ENCODE measurements around the gene MEX3C. TPM values are rescaled to one million over a fixed set of nuclear protein-coding genes. Genes with fewer than 3 reads are reported as not detected.

MEX3C gene
- total and polyA plus RNA-seq, 2 donors (not counting 1 experiment from before 2014, with no cell fraction given) = 29.1 to 92.4 TPM

DNA sequence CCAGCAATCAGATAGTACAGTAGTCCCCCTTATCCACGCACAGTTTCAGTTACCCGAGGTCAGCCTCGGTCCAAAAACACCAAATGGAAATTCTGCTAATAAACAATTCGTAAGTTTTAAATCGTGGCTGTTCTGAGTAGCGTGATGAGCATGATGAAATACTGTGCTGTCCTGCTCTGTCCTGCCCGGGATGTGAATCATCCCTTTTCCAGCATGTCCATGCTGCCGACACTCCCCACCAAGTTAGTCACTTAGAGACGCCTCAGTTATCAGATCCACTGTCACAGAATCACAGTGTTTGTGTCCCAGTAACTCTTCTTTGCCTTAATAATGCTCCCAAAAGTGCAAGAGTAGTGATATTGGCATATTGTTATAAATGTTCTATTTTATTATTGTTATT lies 62.1 kb downstream of the MEX3C start:
- Mint-ChIP-seq H3K4me1 (peaks cover 10% of the 10 kb centered on the region), H3K27ac (no peak overlapping the region), H3K4me3 (no peak overlapping the region), H3K27me3 (no peaks in the 10 kb centered on the region), H3K9me3 (ENCODE audit: insufficient read depth) (no peaks in the 10 kb centered on the region)
- H2AFZ ChIP-seq (ENCODE audit: insufficient read depth, low read depth, low read length, poor library complexity, severe bottlenecking) = no peak overlapping the region
- no peaks in the 10 kb centered on the region for H4K20me1 ChIP-seq (ENCODE audit: control insufficient read depth, insufficient read depth, low read length, poor library complexity, severe bottlenecking)
- H3K9ac ChIP-seq (ENCODE audit: low read length) = no peak overlapping the region
- WGBS (ENCODE audit: insufficient coverage) = 97% methylated on average over 7 of the region's 9 CpGs
- CTCF ChIA-PET = interaction anchor here (1.8 to 1.9 kb wide), 2 partner anchors 9 to 17 kb away, joined by 5 to 6 read pairs; no protein-coding TSS in a partner anchor
- H3K27ac ChIP-seq (ENCODE audit: low read length in 2 of 2) = no peak overlapping the region
- no peaks in the 10 kb centered on the region for H3K36me3 ChIP-seq (replicated peaks in 1 of 2; ENCODE audit: control extremely low read depth in 1 of 2, control insufficient read depth in 1 of 2, extremely low read depth in 1 of 2, insufficient read depth in 2 of 2, low read length in 1 of 2)
- DNase-seq (no peak), ATAC-seq (ENCODE audit: low read depth) (no peak)
- no peak overlapping the region for H3K4me2 ChIP-seq (replicated peaks; ENCODE audit: low read depth, low read length, poor library complexity, severe bottlenecking)
- H3K4me1 ChIP-seq (ENCODE audit: control insufficient read depth in 2 of 2, insufficient read depth in 2 of 2, low read length in 2 of 2) = peaks cover 0 to 14% of the 10 kb centered on the region in 2 donors
- no peaks in the 10 kb centered on the region for H3K27me3 ChIP-seq (replicated peaks in 1 of 4; ENCODE audit: control extremely low read depth in 1 of 4, control insufficient read depth in 3 of 4, insufficient read depth in 4 of 4, low read length in 3 of 4)
- TF ChIP-seq, protein P1, sequence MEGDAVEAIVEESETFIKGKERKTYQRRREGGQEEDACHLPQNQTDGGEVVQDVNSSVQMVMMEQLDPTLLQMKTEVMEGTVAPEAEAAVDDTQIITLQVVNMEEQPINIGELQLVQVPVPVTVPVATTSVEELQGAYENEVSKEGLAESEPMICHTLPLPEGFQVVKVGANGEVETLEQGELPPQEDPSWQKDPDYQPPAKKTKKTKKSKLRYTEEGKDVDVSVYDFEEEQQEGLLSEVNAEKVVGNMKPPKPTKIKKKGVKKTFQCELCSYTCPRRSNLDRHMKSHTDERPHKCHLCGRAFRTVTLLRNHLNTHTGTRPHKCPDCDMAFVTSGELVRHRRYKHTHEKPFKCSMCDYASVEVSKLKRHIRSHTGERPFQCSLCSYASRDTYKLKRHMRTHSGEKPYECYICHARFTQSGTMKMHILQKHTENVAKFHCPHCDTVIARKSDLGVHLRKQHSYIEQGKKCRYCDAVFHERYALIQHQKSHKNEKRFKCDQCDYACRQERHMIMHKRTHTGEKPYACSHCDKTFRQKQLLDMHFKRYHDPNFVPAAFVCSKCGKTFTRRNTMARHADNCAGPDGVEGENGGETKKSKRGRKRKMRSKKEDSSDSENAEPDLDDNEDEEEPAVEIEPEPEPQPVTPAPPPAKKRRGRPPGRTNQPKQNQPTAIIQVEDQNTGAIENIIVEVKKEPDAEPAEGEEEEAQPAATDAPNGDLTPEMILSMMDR (IDR thresholded peaks at IDR 0.05) = no peak
- TF ChIP-seq EZH2 (IDR thresholded peaks at IDR 0.05; ENCODE audit: borderline replicate concordance, insufficient read depth, low read depth, low read length, poor library complexity, severe bottlenecking) = no peak
- H3K9me3 ChIP-seq (ENCODE audit: control extremely low read depth in 1 of 3, control insufficient read depth in 2 of 3, insufficient read depth in 1 of 3, low read length in 2 of 3) = no peaks in the 10 kb centered on the region
- no peaks in the 10 kb centered on the region for H3K79me2 ChIP-seq (ENCODE audit: control insufficient read depth, insufficient read depth, low read length)
- no peak overlapping the region for H3K4me3 ChIP-seq (ENCODE audit: control extremely low read depth in 1 of 5, extremely low read depth in 1 of 5, insufficient read depth in 1 of 5, low read depth in 2 of 5, low read length in 4 of 5)
- POLR2A ChIA-PET = no interaction called here
- intact Hi-C loops (cut with micrococcal nuclease) = no loop called here

DNA sequence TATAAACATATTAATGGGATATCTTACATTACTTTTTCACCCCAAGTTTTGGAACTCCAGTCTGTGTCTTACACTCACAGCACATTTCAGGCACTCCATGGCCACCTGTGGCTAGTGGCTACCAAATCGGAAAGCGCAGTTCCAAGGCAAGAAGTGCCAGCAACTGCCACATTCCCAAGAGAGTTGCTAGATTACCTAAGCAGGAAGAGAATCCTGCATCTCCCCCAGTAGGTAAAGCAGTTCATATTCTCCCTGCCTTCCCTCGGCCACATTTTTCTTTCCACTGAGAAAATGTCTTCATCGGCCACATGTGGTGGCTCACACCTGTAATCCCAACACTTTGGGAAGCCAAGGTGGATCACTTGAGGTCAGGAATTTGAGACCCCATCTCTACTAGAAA lies 62.8 kb downstream of the MEX3C start:
- Histone ChIP-seq H3K79me2 (ENCODE audit: control insufficient read depth, insufficient read depth, low read length) (no peaks in the 10 kb centered on the region), H3K4me1 (ENCODE audit: control insufficient read depth in 2 of 2, insufficient read depth in 2 of 2, low read length in 2 of 2) (peaks cover 0 to 14% of the 10 kb centered on the region in 2 donors), H3K4me2 (replicated peaks; ENCODE audit: low read depth, low read length, poor library complexity, severe bottlenecking) (no peak overlapping the region), H3K9me3 (ENCODE audit: control extremely low read depth in 1 of 3, control insufficient read depth in 2 of 3, insufficient read depth in 1 of 3, low read length in 2 of 3) (no peaks in the 10 kb centered on the region), H3K36me3 (replicated peaks in 1 of 2; ENCODE audit: control extremely low read depth in 1 of 2, control insufficient read depth in 1 of 2, extremely low read depth in 1 of 2, insufficient read depth in 2 of 2, low read length in 1 of 2) (no peaks in the 10 kb centered on the region), H3K27ac (ENCODE audit: low read length in 2 of 2) (no peak overlapping the region), H4K20me1 (ENCODE audit: control insufficient read depth, insufficient read depth, low read length, poor library complexity, severe bottlenecking) (no peaks in the 10 kb centered on the region), H3K9ac (ENCODE audit: low read length) (no peak overlapping the region), H3K4me3 (ENCODE audit: control extremely low read depth in 1 of 5, extremely low read depth in 1 of 5, insufficient read depth in 1 of 5, low read depth in 2 of 5, low read length in 4 of 5) (no peak overlapping the region), H2AFZ (ENCODE audit: insufficient read depth, low read depth, low read length, poor library complexity, severe bottlenecking) (no peak overlapping the region), H3K27me3 (replicated peaks in 1 of 4; ENCODE audit: control extremely low read depth in 1 of 4, control insufficient read depth in 3 of 4, insufficient read depth in 4 of 4, low read length in 3 of 4) (no peaks in the 10 kb centered on the region)
- Mint-ChIP-seq H3K4me1 (peaks cover 10% of the 10 kb centered on the region), H3K9me3 (ENCODE audit: insufficient read depth) (no peaks in the 10 kb centered on the region), H3K27me3 (no peaks in the 10 kb centered on the region), H3K4me3 (no peak overlapping the region), H3K27ac (no peak overlapping the region)
- ChIA-PET POLR2A (no interaction called here), CTCF (interaction anchor here (1.2 kb wide), 1 partner anchor 61 kb away, joined by 3 read pairs; no protein-coding TSS in a partner anchor)
- intact Hi-C loops (cut with micrococcal nuclease) = no loop called here
- TF ChIP-seq, protein P1 (IDR thresholded peaks at IDR 0.05) = no peak
- no peak for TF ChIP-seq EZH2 (IDR thresholded peaks at IDR 0.05; ENCODE audit: borderline replicate concordance, insufficient read depth, low read depth, low read length, poor library complexity, severe bottlenecking)
- no peak for DNase-seq
- WGBS (ENCODE audit: insufficient coverage) = 95% methylated on average over 4 of the region's 4 CpGs
- no peak for ATAC-seq (ENCODE audit: low read depth)
